Measurements from ENCODE around the gene IGBP1. TPM values are rescaled to one million over a fixed set of nuclear protein-coding genes. Genes with fewer than 3 reads are reported as not detected.
A peak's percentile ranks its signal among the peaks of the same experiment; 100 is the strongest.

The IGBP1 gene
- total RNA-seq, 1 donor from 2014 or later: 29.8 TPM

- peaks cover 15% of the 10 kb centered on the region for H3K4me1 Mint-ChIP-seq
- H3K27me3 Mint-ChIP-seq: no peaks in the 10 kb centered on the region
- DNase-seq: no peak
- no peak overlapping the region for H3K4me3 Mint-ChIP-seq
- no peak overlapping the region for H3K27ac Mint-ChIP-seq
- peaks cover 5% of the 10 kb centered on the region for H3K36me3 Mint-ChIP-seq (ENCODE audit: low read depth)
- intact Hi-C loops (cut with micrococcal nuclease): loop anchor here (5.0 to 10.0 kb wide), 2 partner anchors 135 to 1633 kb away; partner anchors contain the start of genes ARR3, P2RY4 and YIPF6
- H3K9me3 Mint-ChIP-seq: no peaks in the 10 kb centered on the region
Observed at GRCh38 chrX:70129816-70130215, 3.4 kb upstream of the IGBP1 start.

- Mint-ChIP-seq H3K4me3 (peak overlapping the region; percentile 43), H3K9me3 (no peaks in the 10 kb centered on the region), H3K27me3 (no peaks in the 10 kb centered on the region), H3K36me3 (ENCODE audit: low read depth) (peaks cover 17% of the 10 kb centered on the region), H3K27ac (peak overlapping the region; percentile 62), H3K4me1 (peaks cover 25% of the 10 kb centered on the region)
- no peak for DNase-seq
- intact Hi-C loops (cut with micrococcal nuclease): loop anchor here (2.0 to 10.0 kb wide), 4 partner anchors 43 to 1635 kb away; partner anchors contain the start of genes ARR3, EDA, P2RY4 and YIPF6
Observed at GRCh38 chrX:70132224-70132623, 1.0 kb upstream of the IGBP1 start.

DNA sequence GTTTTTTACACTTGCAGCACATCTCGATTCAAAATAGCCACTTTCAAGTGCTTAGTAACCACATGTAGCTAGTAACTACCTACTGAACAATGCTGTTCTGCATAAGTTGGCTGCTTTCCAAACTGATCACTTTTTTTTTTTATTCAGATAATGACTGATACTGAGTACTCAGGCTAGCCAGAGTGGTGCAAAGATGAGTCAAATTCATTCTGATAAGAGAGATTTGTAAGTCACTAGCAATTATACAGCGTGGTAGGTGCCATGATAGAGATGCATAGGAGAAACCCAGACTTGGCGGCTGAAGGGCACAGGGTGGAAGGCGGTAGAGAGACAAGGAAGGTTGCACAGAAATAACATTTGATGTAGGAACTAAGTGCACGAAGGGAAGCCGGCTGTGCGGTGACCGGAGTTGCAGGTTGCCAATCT lies 357 bp upstream of the IGBP1 start:
- peak overlapping the region; percentile 96 for H3K27ac Mint-ChIP-seq
- intact Hi-C loops (cut with micrococcal nuclease): loop anchor here (1.0 to 10.0 kb wide), 9 partner anchors 34 to 1636 kb away; partner anchors contain the start of genes ARR3, EDA, P2RY4 and PDZD11
- peaks cover 27% of the 10 kb centered on the region for H3K4me1 Mint-ChIP-seq
- H3K36me3 Mint-ChIP-seq (ENCODE audit: low read depth): peaks cover 23% of the 10 kb centered on the region
- H3K9me3 Mint-ChIP-seq: no peaks in the 10 kb centered on the region
- DNase-seq: no peak
- H3K27me3 Mint-ChIP-seq: no peaks in the 10 kb centered on the region
- peak overlapping the region; percentile 99 for H3K4me3 Mint-ChIP-seq

DNA sequence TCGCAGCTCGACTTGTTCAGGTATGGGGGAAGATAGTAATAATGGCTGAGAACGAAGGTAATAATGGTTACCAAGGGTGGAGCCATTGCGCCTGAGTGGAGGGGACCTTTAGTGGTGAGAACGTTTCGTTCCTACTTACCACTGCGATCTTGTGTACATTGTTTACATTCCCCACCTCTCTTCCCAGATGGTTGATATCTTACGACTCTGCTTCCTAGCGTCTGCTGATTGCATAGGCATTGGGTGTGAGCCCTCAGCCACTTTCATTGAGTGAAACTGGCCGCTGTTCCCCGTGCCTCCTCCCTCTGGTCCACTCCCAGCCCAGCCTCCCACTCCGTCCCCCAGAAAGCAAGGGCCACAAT lies 850 bp downstream of the IGBP1 start:
- H3K27ac Mint-ChIP-seq: peak overlapping the region; percentile 96
- H3K4me1 Mint-ChIP-seq: peaks cover 27% of the 10 kb centered on the region
- peaks cover 24% of the 10 kb centered on the region for H3K36me3 Mint-ChIP-seq (ENCODE audit: low read depth)
- peak overlapping the region; percentile 99 for H3K4me3 Mint-ChIP-seq
- H3K27me3 Mint-ChIP-seq: no peaks in the 10 kb centered on the region
- intact Hi-C loops (cut with micrococcal nuclease): loop anchor here (5.0 to 10.0 kb wide), 2 partner anchors 131 to 1637 kb away; partner anchors contain the start of genes ARR3, P2RY4 and YIPF6
- no peaks in the 10 kb centered on the region for H3K9me3 Mint-ChIP-seq
- DNase-seq: no peak

DNA sequence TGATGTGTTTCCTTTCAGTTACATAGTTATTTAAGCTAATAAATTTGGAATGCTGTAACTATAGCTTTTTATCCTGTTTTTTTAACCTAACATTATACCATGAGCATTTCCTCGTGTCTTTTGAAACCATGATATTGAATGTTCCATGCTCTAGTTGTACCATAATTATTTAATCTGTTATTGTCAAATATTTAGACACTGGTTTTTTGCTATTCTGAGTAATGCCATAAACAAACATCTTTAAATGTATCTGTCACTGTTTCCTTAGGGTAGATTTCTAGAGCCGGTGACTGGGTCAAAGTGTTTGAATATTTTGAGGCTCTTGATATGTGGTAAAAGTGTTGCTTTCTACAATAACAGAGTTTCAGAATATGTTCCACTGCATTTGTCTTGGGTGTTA lies 5.4 kb downstream of the IGBP1 start:
- Mint-ChIP-seq H3K27me3 (no peaks in the 10 kb centered on the region), H3K4me3 (no peak overlapping the region), H3K36me3 (ENCODE audit: low read depth) (peaks cover 46% of the 10 kb centered on the region), H3K4me1 (peaks cover 26% of the 10 kb centered on the region), H3K27ac (no peak overlapping the region), H3K9me3 (no peaks in the 10 kb centered on the region)
- intact Hi-C loops (cut with micrococcal nuclease): loop anchor here (10.0 kb wide), 1 partner anchor 126 kb away; the partner anchor contains the start of genes ARR3 and P2RY4
- DNase-seq: no peak

- DNase-seq: no peak
- Mint-ChIP-seq H3K9me3 (no peaks in the 10 kb centered on the region), H3K27me3 (no peaks in the 10 kb centered on the region), H3K4me3 (no peak overlapping the region), H3K4me1 (peaks cover 21% of the 10 kb centered on the region), H3K36me3 (ENCODE audit: low read depth) (peaks cover 41% of the 10 kb centered on the region), H3K27ac (peak overlapping the region; percentile 14)
- intact Hi-C loops (cut with micrococcal nuclease): loop anchor here (10.0 kb wide), 1 partner anchor 125 kb away; the partner anchor contains the start of genes ARR3 and P2RY4
Observed at GRCh38 chrX:70139736-70140135, 6.5 kb downstream of the IGBP1 start.

DNA sequence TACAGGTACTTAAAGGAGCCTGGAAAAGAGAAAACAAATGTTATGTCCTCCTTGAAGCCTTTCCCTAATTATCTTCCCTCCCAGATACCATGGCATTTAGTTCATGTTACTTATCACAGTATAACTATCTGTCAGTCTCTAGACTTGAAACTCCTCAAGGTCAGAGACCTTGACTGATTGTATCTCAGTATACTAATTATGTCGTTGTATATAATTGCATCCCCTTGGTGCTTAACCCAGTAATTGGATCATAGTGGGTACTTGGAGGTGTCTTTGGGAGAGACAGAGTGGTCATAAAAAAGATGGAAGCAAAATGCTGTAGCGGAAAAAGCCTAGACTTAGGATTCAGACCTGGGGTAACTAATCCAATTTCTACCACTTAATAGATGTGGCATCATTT lies 8.1 kb downstream of the IGBP1 start:
- intact Hi-C loops (cut with micrococcal nuclease): no loop called here
- Mint-ChIP-seq H3K36me3 (ENCODE audit: low read depth) (peaks cover 37% of the 10 kb centered on the region), H3K4me1 (peaks cover 13% of the 10 kb centered on the region), H3K27ac (no peak overlapping the region), H3K4me3 (no peak overlapping the region), H3K27me3 (no peaks in the 10 kb centered on the region), H3K9me3 (no peaks in the 10 kb centered on the region)
- no peak for DNase-seq

- Mint-ChIP-seq H3K4me1 (peaks cover 11% of the 10 kb centered on the region), H3K27ac (peak overlapping the region; percentile 85), H3K36me3 (ENCODE audit: low read depth) (peaks cover 25% of the 10 kb centered on the region), H3K27me3 (peaks cover 2% of the 10 kb centered on the region), H3K9me3 (no peaks in the 10 kb centered on the region), H3K4me3 (peak overlapping the region; percentile 37)
- intact Hi-C loops (cut with micrococcal nuclease): loop anchor here (1.0 kb wide), 1 partner anchor 34 kb away; the partner anchor contains the start of gene IGBP1
- DNase-seq: peak; percentile 54
Observed at GRCh38 chrX:70166601-70167590, 33.6 kb downstream of the IGBP1 start.

DNA sequence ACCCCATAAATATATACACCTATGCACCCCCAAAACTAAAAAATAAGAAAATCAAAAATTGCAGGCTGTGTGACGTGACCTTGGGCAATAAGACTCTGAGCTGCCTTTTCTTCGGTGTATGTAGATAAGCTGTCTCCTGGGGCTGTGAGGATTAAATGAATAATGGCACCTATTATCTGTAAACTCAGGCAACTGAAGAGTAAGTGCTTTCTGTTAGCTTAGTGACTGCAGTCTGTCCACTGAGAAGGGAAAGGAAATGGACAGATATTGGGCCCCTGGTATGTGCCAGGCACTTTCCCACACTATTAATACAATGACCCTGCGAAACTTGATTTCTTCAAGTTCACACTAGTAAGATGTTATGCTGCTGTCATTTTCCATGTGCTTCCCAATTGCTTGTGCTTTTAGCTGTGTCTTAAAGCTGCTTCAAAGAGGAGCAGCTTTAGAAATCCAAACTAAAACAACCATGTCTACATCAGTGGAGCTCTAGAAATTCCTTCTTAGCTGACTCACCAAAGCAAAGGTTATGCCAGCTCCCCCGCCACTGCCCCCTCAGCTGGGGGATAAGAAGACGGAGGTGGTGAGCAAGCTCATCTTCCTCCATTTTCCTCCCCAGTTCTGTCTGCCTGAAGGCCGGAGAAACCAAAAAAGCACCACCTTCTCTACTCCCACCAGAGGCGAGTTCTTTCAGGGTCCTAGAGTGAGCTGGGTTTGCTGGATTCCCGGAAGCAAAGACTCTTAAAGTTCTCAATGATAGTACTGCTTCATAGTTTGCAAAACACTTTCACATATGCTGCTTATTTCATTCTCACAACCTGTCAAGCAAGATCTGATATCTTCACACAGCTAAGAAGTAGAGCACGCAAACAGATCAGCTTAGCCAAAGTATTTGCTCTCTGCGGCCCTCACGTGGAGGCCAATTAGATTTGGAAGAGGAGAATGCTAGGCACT lies 35.3 kb downstream of the IGBP1 start:
- Mint-ChIP-seq H3K4me3 (no peak overlapping the region), H3K9me3 (no peaks in the 10 kb centered on the region), H3K27ac (no peak overlapping the region), H3K4me1 (peaks cover 11% of the 10 kb centered on the region), H3K36me3 (ENCODE audit: low read depth) (peaks cover 25% of the 10 kb centered on the region), H3K27me3 (peaks cover 5% of the 10 kb centered on the region)
- intact Hi-C loops (cut with micrococcal nuclease): no loop called here
- no peak for DNase-seq

DNA sequence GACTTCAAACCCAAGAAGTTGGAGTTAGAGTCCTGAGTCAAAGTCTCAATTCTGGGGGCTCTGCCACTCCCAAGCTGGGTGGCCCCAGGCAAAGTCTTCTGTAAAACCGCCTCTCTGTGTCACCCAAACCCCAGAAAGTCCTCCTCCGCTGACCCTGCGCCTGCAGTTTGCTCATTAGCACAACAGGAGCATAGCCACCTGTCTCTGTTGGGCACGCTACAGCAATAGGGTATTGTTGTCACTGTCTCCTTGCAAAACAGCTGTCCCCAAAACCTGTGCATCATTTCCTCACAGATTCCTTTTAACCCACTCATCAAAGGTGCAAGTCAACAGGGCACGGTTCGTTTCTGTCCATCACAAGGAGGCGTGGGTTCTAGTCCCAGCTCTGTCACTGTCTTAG lies 36.0 kb downstream of the IGBP1 start:
- H3K27me3 Mint-ChIP-seq: peaks cover 5% of the 10 kb centered on the region
- no peak overlapping the region for H3K4me3 Mint-ChIP-seq
- DNase-seq: no peak
- intact Hi-C loops (cut with micrococcal nuclease): no loop called here
- peaks cover 22% of the 10 kb centered on the region for H3K36me3 Mint-ChIP-seq (ENCODE audit: low read depth)
- H3K27ac Mint-ChIP-seq: no peak overlapping the region
- H3K9me3 Mint-ChIP-seq: no peaks in the 10 kb centered on the region
- peaks cover 11% of the 10 kb centered on the region for H3K4me1 Mint-ChIP-seq

DNA sequence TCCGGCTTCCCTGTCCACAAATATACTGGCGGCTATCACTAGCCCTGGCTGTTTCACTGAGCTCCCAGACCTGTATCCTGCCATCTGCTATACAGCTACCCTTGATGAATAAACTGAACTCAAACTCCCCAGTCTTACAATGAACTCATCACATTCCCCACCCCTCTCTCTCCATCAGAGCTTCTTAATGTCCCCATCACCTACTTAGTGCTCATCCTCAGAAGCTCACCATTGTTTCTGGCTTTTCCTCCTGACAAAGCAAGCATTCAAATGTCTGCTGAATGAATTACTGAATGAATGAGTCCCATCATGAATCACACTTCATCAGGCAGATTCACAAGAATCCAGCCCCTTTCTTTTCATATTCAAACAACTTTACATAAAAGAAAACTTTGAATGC lies 38.4 kb downstream of the IGBP1 start:
- intact Hi-C loops (cut with micrococcal nuclease): no loop called here
- H3K27me3 Mint-ChIP-seq: peaks cover 5% of the 10 kb centered on the region

DNA sequence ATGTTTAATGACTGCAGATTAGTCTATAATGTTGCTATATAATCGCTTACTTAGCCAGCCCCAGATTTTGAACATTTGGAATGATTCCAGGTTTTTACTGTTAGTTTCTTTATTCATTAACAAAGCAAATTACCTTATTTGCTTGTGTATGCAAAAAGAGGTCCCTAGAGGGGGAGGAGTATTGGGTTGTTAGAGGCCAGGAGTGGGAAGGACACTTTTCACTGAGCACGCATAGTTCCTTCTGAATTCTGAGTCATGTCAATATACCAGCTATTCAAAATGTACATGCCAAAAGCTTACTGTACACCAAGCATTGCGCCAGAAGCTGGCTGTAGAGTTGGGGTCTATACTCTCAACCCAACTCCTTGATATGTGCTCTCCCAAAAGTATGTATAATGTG lies 39.0 kb downstream of the IGBP1 start:
- Mint-ChIP-seq H3K9me3 (no peaks in the 10 kb centered on the region), H3K27me3 (peaks cover 5% of the 10 kb centered on the region), H3K36me3 (ENCODE audit: low read depth) (peaks cover under 1% of the 10 kb centered on the region), H3K4me3 (no peak overlapping the region), H3K27ac (no peak overlapping the region), H3K4me1 (peaks cover 7% of the 10 kb centered on the region)
- no peak for DNase-seq
- intact Hi-C loops (cut with micrococcal nuclease): no loop called here

More for the DNA sequence above, 38.4 kb downstream of the IGBP1 start:
- H3K36me3 Mint-ChIP-seq (ENCODE audit: low read depth): peaks cover 6% of the 10 kb centered on the region
- no peak overlapping the region for H3K4me3 Mint-ChIP-seq
- DNase-seq: no peak
- H3K4me1 Mint-ChIP-seq: peaks cover 10% of the 10 kb centered on the region
- H3K27ac Mint-ChIP-seq: no peak overlapping the region
- no peaks in the 10 kb centered on the region for H3K9me3 Mint-ChIP-seq

GRCh38 chrX:70172964-70173363 lies 39.7 kb downstream of the IGBP1 start:
- H3K36me3 Mint-ChIP-seq (ENCODE audit: low read depth): no peaks in the 10 kb centered on the region
- intact Hi-C loops (cut with micrococcal nuclease): no loop called here
- H3K27me3 Mint-ChIP-seq: peaks cover 5% of the 10 kb centered on the region
- H3K27ac Mint-ChIP-seq: no peak overlapping the region
- peaks cover 3% of the 10 kb centered on the region for H3K4me1 Mint-ChIP-seq
- no peak for DNase-seq
- no peaks in the 10 kb centered on the region for H3K9me3 Mint-ChIP-seq
- H3K4me3 Mint-ChIP-seq: no peak overlapping the region
